Lower leg skin (tissue), 3 donors: ENCODE measurements around the gene MGAT4A.

ENCODE experiments used
- POLR2A ChIP-seq, 2 donors: fragments of 450-650 bp; IDR thresholded peaks; one replicate each; pipeline ENCODE4 v1.6.1; 2016 to 2017; ENCODE audit warnings: antibody characterized with exemption in 2 of 2, mild to moderate bottlenecking in 1 of 2, moderate library complexity in 1 of 2
- TF ChIP-seq, protein P1 (sequence below), 3 donors: fragments of 450-650 bp; IDR thresholded peaks; one replicate each; pipeline ENCODE4 v1.5.1; 2016; ENCODE audit warnings: antibody characterized with exemption in 3 of 3, mild to moderate bottlenecking in 3 of 3, moderate library complexity in 2 of 3

DNA sequence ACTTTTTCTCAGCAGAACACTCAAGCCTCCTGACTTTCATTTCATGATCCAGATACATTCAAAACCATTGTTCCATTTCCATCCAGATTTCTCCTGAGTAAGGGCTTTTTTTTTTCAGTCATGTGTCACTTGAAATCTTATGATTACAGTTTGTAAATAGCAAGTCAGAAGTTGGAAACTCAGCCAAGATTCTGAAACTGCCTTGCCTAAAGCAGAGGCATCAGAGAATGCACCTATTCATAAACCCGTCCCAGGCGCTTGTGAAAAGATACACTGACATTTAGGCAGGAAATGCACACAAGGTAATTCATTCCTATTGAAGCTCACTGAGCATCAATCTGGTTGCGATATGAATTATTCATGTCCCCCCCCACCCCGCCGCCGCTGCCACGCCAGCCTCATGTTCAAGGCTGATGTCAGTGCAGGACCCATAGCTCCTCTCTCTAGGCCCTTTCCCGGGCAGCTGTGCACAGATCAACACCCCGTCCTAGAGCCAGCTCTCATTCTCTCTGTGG, 30.4 kb upstream of the MGAT4A start:
- TF ChIP-seq, protein P1, sequence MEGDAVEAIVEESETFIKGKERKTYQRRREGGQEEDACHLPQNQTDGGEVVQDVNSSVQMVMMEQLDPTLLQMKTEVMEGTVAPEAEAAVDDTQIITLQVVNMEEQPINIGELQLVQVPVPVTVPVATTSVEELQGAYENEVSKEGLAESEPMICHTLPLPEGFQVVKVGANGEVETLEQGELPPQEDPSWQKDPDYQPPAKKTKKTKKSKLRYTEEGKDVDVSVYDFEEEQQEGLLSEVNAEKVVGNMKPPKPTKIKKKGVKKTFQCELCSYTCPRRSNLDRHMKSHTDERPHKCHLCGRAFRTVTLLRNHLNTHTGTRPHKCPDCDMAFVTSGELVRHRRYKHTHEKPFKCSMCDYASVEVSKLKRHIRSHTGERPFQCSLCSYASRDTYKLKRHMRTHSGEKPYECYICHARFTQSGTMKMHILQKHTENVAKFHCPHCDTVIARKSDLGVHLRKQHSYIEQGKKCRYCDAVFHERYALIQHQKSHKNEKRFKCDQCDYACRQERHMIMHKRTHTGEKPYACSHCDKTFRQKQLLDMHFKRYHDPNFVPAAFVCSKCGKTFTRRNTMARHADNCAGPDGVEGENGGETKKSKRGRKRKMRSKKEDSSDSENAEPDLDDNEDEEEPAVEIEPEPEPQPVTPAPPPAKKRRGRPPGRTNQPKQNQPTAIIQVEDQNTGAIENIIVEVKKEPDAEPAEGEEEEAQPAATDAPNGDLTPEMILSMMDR (IDR thresholded peaks at IDR 0.05): no peak
- no peak for TF ChIP-seq POLR2A (IDR thresholded peaks at IDR 0.05)
